ENCODE results near the gene SSH2. TPM values are rescaled to one million over a fixed set of nuclear protein-coding genes. Genes with fewer than 3 reads are reported as not detected.

The SSH2 gene
- total RNA-seq, 1 experiment from 2014 or later = 14.6 TPM

GRCh38 chr17:29617481-29618271 lies 312.4 kb downstream of the SSH2 start:
- Histone ChIP-seq H4K20me1 (ENCODE audit: control insufficient read depth, insufficient read depth, insufficient read length) (no peaks in the 10 kb centered on the region), H4K5ac (ENCODE audit: insufficient read length, low read depth, low read length) (no peak overlapping the region), H2BK20ac (ENCODE audit: low read depth, low read length, poor library complexity, severe bottlenecking) (no peak overlapping the region), H3T11ph (ENCODE audit: low read length) (no peak overlapping the region), H2AK5ac (ENCODE audit: insufficient read length, low read length) (no peak overlapping the region), H3K9ac (ENCODE audit: extremely low read depth, insufficient read length, low read length) (no peak overlapping the region), H3K23ac (ENCODE audit: insufficient read length, low read depth, low read length) (no peak overlapping the region), H3K4ac (ENCODE audit: low read depth, low read length) (no peak overlapping the region), H3K14ac (ENCODE audit: insufficient read depth, low read length) (no peak overlapping the region), H2BK15ac (ENCODE audit: low read depth, low read length) (no peak overlapping the region), H3K9me3 (ENCODE audit: control insufficient read depth, low read depth, low read length) (no peaks in the 10 kb centered on the region), H2AFZ (ENCODE audit: low read length) (no peak overlapping the region), H2BK120ac (ENCODE audit: low read depth, low read length, poor library complexity, severe bottlenecking) (no peak overlapping the region), H3K79me1 (ENCODE audit: insufficient read depth, low read depth, low read length, poor library complexity, severe bottlenecking) (no peaks in the 10 kb centered on the region), H3K79me2 (ENCODE audit: insufficient read depth, low read length) (no peaks in the 10 kb centered on the region), H4K91ac (ENCODE audit: insufficient read length, low read depth, low read length) (no peak overlapping the region), H3K18ac (ENCODE audit: insufficient read length, low read depth, low read length) (no peak overlapping the region), H3K4me2 (ENCODE audit: insufficient read depth, insufficient read length, low read length) (peak overlapping the region; percentile 26), H3K23me2 (ENCODE audit: insufficient read length, low read depth, low read length, poor library complexity, severe bottlenecking) (peaks cover 13% of the 10 kb centered on the region), H2BK12ac (ENCODE audit: insufficient read length, low read depth, low read length) (no peak overlapping the region), H2BK5ac (ENCODE audit: insufficient read length, low read length) (no peak overlapping the region), H3K27ac (ENCODE audit: insufficient read length, low read depth, low read length) (no peak overlapping the region), H3K4me1 (ENCODE audit: insufficient read depth, low read length) (peaks cover 3% of the 10 kb centered on the region; the same call in 1 of the 2 replicates), H4K8ac (replicated peaks; ENCODE audit: insufficient read length, low read depth, low read length) (no peak overlapping the region), H3K27me3 (ENCODE audit: insufficient read depth, low read length) (peaks cover 11% of the 10 kb centered on the region), H3K56ac (ENCODE audit: insufficient read length, low read depth, low read length) (no peak overlapping the region)
- no peaks in the 10 kb centered on the region for H3K9me3 Mint-ChIP-seq
- H3K4me3 Mint-ChIP-seq = peak overlapping the region; percentile 40 to 86
- TF ChIP-seq CTCF (conservative IDR thresholded peaks at IDR 0.05) = peak; percentile 88
- no CpG with 5 or more reads among the region's 68 CpGs for WGBS (ENCODE audit: extremely low coverage, insufficient read length, low lambda C conversion rate)
- H3K27ac Mint-ChIP-seq = no peak overlapping the region
- H3K36me3 Mint-ChIP-seq (ENCODE audit: insufficient read depth in 1 of 3, low read depth in 3 of 3) = peaks cover 0 to 3% (median 0%) of the 10 kb centered on the region in 3 experiments; a peak in 2 of 7 replicates
- H3K4me1 Mint-ChIP-seq = peaks cover 37 to 72% of the 10 kb centered on the region in 2 experiments
- H3K27me3 Mint-ChIP-seq (ENCODE audit: low read depth) = peaks cover 83% of the 10 kb centered on the region
- peak; percentile 91 for DNase-seq

Measured in H9 (cell line).